HG03064 (cell line): ENCODE measurements around the gene FBXL5.
"Not testable (repeated sequence)": the region's sequence is repeated elsewhere in the genome, so short reads cannot be mapped to it uniquely, and the experiment has no call there.

ENCODE experiments used
- ATAC-seq: cut with Tn5 transposase; IDR thresholded peaks from one replicate; pipeline ENCODE4 v1.9.1; 2021; ENCODE audit warnings: low read depth; ENCODE audit not compliant: unreplicated experiment

FBXL5 gene

GRCh38 chr4:15652191-15652590 lies 3.0 kb downstream of the FBXL5 start:
- no peak for ATAC-seq

- ATAC-seq = no peak
Observed at GRCh38 chr4:15651676-15652075, 3.5 kb downstream of the FBXL5 start.

GRCh38 chr4:15649914-15650545 lies 5.1 kb downstream of the FBXL5 start:
- ATAC-seq = peak; percentile 37

GRCh38 chr4:15648600-15648999 lies 6.6 kb downstream of the FBXL5 start:
- ATAC-seq = peak; percentile 39

- ATAC-seq = no peak
Observed at GRCh38 chr4:15638418-15638817, 16.7 kb downstream of the FBXL5 start.

- no peak for ATAC-seq
Observed at GRCh38 chr4:15636818-15637217, 18.3 kb downstream of the FBXL5 start.

- ATAC-seq = not testable (repeated sequence)
Observed at GRCh38 chr4:15617407-15617806, 37.8 kb downstream of the FBXL5 start.

- not testable (repeated sequence) for ATAC-seq
Observed at GRCh38 chr4:15614891-15615290, 40.3 kb downstream of the FBXL5 start.

GRCh38 chr4:15612136-15612535 lies 43.0 kb downstream of the FBXL5 start:
- no peak for ATAC-seq

GRCh38 chr4:15610855-15611254 lies 44.3 kb downstream of the FBXL5 start:
- no peak for ATAC-seq

- no peak for ATAC-seq
Observed at GRCh38 chr4:15605537-15605936, 49.6 kb downstream of the FBXL5 start.

- ATAC-seq = no peak
Observed at GRCh38 chr4:15601862-15602261, 53.3 kb downstream of the FBXL5 start.

GRCh38 chr4:15600176-15600575 lies 55.0 kb downstream of the FBXL5 start:
- ATAC-seq = no peak

GRCh38 chr4:15598644-15599043 lies 56.5 kb downstream of the FBXL5 start:
- ATAC-seq = no peak

- no peak for ATAC-seq
Observed at GRCh38 chr4:15592799-15593198, 62.4 kb downstream of the FBXL5 start.

- no peak for ATAC-seq
Observed at GRCh38 chr4:15587649-15588048, 67.5 kb downstream of the FBXL5 start.

- no peak for ATAC-seq
Observed at GRCh38 chr4:15586066-15586465, 69.1 kb downstream of the FBXL5 start.

- no peak for ATAC-seq
Observed at GRCh38 chr4:15585331-15585730, 69.8 kb downstream of the FBXL5 start.

- ATAC-seq = no peak
Observed at GRCh38 chr4:15584785-15585184, 70.4 kb downstream of the FBXL5 start.

- no peak for ATAC-seq
Observed at GRCh38 chr4:15577508-15577907, 77.6 kb downstream of the FBXL5 start.

- no peak for ATAC-seq
Observed at GRCh38 chr4:15575966-15576365, 79.2 kb downstream of the FBXL5 start.

GRCh38 chr4:15569746-15570145 lies 85.4 kb downstream of the FBXL5 start:
- no peak for ATAC-seq

GRCh38 chr4:15568821-15569220 lies 86.3 kb downstream of the FBXL5 start:
- ATAC-seq = no peak
